T-helper 1 cell treated with Interleukin-12 subunit alpha and Interleukin-12 subunit beta and Interleukin-4 antibody, amounts not matched to agents 30 μg/mL and 1 μg/mL, for 36 hours (primary cell): ENCODE results near the gene TAB2.

Experiments used
- H3K27ac Mint-ChIP-seq: one replicate; pipeline ENCODE4 v1.8.0; 2021; ENCODE audit warnings: mild to moderate bottlenecking, mixed read lengths
- H3K27me3 Mint-ChIP-seq: one replicate; pipeline ENCODE4 v1.8.0; 2021; ENCODE audit warnings: low read depth, mixed read lengths
- H3K36me3 Mint-ChIP-seq: one replicate; pipeline ENCODE4 v1.8.0; 2021; ENCODE audit warnings: low read depth, mixed read lengths
- H3K4me1 Mint-ChIP-seq: one replicate; pipeline ENCODE4 v1.8.0; 2021; ENCODE audit warnings: low read depth, mixed read lengths
- H3K4me3 Mint-ChIP-seq: one replicate; pipeline ENCODE4 v1.8.0; 2021; ENCODE audit warnings: mild to moderate bottlenecking, moderate library complexity, mixed read lengths
- H3K9me3 Mint-ChIP-seq: one replicate; pipeline ENCODE4 v1.8.0; 2021; ENCODE audit warnings: mixed read lengths

The TAB2 gene

GRCh38 chr6:149289966-149290365, 27.5 kb upstream of the TAB2 start:
- H3K4me1 Mint-ChIP-seq, result peaks cover 16% of the 10 kb centered on the region
- no peaks in the 10 kb centered on the region for H3K27me3 Mint-ChIP-seq
- H3K9me3 Mint-ChIP-seq, result no peaks in the 10 kb centered on the region
- no peaks in the 10 kb centered on the region for H3K36me3 Mint-ChIP-seq
- no peak overlapping the region for H3K27ac Mint-ChIP-seq
- no peak overlapping the region for H3K4me3 Mint-ChIP-seq

- Mint-ChIP-seq H3K36me3 (peaks cover 5% of the 10 kb centered on the region), H3K4me1 (peaks cover 3% of the 10 kb centered on the region), H3K4me3 (no peak overlapping the region), H3K27ac (no peak overlapping the region), H3K27me3 (no peaks in the 10 kb centered on the region), H3K9me3 (peaks cover 3% of the 10 kb centered on the region)
Observed at GRCh38 chr6:149293244-149293643, 24.3 kb upstream of the TAB2 start.

- no peak overlapping the region for H3K27ac Mint-ChIP-seq
- H3K36me3 Mint-ChIP-seq, result peaks cover 4% of the 10 kb centered on the region
- H3K4me3 Mint-ChIP-seq, result no peak overlapping the region
- peaks cover 7% of the 10 kb centered on the region for H3K4me1 Mint-ChIP-seq
- no peaks in the 10 kb centered on the region for H3K27me3 Mint-ChIP-seq
- peaks cover 3% of the 10 kb centered on the region for H3K9me3 Mint-ChIP-seq
Observed at GRCh38 chr6:149300563-149300962, 16.9 kb upstream of the TAB2 start.

GRCh38 chr6:149302723-149303122, 14.8 kb upstream of the TAB2 start:
- Mint-ChIP-seq H3K27me3 (no peaks in the 10 kb centered on the region), H3K4me1 (peaks cover 7% of the 10 kb centered on the region), H3K4me3 (no peak overlapping the region), H3K27ac (no peak overlapping the region), H3K9me3 (no peaks in the 10 kb centered on the region), H3K36me3 (peaks cover 3% of the 10 kb centered on the region)

- Mint-ChIP-seq H3K27me3 (no peaks in the 10 kb centered on the region), H3K36me3 (peaks cover 3% of the 10 kb centered on the region), H3K4me1 (peaks cover 7% of the 10 kb centered on the region), H3K27ac (no peak overlapping the region), H3K4me3 (no peak overlapping the region), H3K9me3 (no peaks in the 10 kb centered on the region)
Observed at GRCh38 chr6:149303468-149303867, 14.0 kb upstream of the TAB2 start.

- Mint-ChIP-seq H3K4me3 (no peak overlapping the region), H3K9me3 (peaks cover 4% of the 10 kb centered on the region), H3K4me1 (peaks cover 7% of the 10 kb centered on the region), H3K27me3 (no peaks in the 10 kb centered on the region), H3K36me3 (peaks cover 3% of the 10 kb centered on the region), H3K27ac (no peak overlapping the region)
Observed at GRCh38 chr6:149305372-149305771, 12.1 kb upstream of the TAB2 start.

GRCh38 chr6:149306967-149307366, 10.5 kb upstream of the TAB2 start:
- H3K9me3 Mint-ChIP-seq, result peaks cover 4% of the 10 kb centered on the region
- peaks cover 7% of the 10 kb centered on the region for H3K4me1 Mint-ChIP-seq
- no peaks in the 10 kb centered on the region for H3K27me3 Mint-ChIP-seq
- peaks cover 6% of the 10 kb centered on the region for H3K36me3 Mint-ChIP-seq
- no peak overlapping the region for H3K4me3 Mint-ChIP-seq
- no peak overlapping the region for H3K27ac Mint-ChIP-seq

GRCh38 chr6:149311293-149311692, 6.2 kb upstream of the TAB2 start:
- Mint-ChIP-seq H3K27ac (no peak overlapping the region), H3K4me1 (peaks cover 26% of the 10 kb centered on the region), H3K27me3 (no peaks in the 10 kb centered on the region), H3K4me3 (no peak overlapping the region), H3K36me3 (peaks cover 11% of the 10 kb centered on the region), H3K9me3 (peaks cover 12% of the 10 kb centered on the region)

- Mint-ChIP-seq H3K36me3 (peaks cover 11% of the 10 kb centered on the region), H3K4me1 (peaks cover 26% of the 10 kb centered on the region), H3K27me3 (no peaks in the 10 kb centered on the region), H3K4me3 (no peak overlapping the region), H3K9me3 (peaks cover 12% of the 10 kb centered on the region), H3K27ac (no peak overlapping the region)
Observed at GRCh38 chr6:149311766-149312165, 5.7 kb upstream of the TAB2 start.

- H3K4me3 Mint-ChIP-seq, result no peak overlapping the region
- H3K36me3 Mint-ChIP-seq, result peaks cover 11% of the 10 kb centered on the region
Observed at GRCh38 chr6:149313070-149313469, 4.4 kb upstream of the TAB2 start.

GRCh38 chr6:149313861-149314260, 3.7 kb upstream of the TAB2 start:
- Mint-ChIP-seq H3K27ac (no peak overlapping the region), H3K9me3 (peaks cover 10% of the 10 kb centered on the region), H3K4me1 (peaks cover 26% of the 10 kb centered on the region), H3K27me3 (no peaks in the 10 kb centered on the region), H3K4me3 (no peak overlapping the region), H3K36me3 (peaks cover 15% of the 10 kb centered on the region)

More at GRCh38 chr6:149313070-149313469, 4.4 kb upstream of the TAB2 start:
- peaks cover 26% of the 10 kb centered on the region for H3K4me1 Mint-ChIP-seq
- H3K27ac Mint-ChIP-seq, result no peak overlapping the region
- H3K9me3 Mint-ChIP-seq, result peaks cover 12% of the 10 kb centered on the region
- H3K27me3 Mint-ChIP-seq, result no peaks in the 10 kb centered on the region

- Mint-ChIP-seq H3K9me3 (peaks cover 7% of the 10 kb centered on the region), H3K4me3 (no peak overlapping the region), H3K27ac (no peak overlapping the region)
Observed at GRCh38 chr6:149314325-149314905, 3.1 kb upstream of the TAB2 start.

GRCh38 chr6:149316108-149316727, 1.3 kb upstream of the TAB2 start:
- peaks cover 30% of the 10 kb centered on the region for H3K4me1 Mint-ChIP-seq
- no peaks in the 10 kb centered on the region for H3K27me3 Mint-ChIP-seq
- peaks cover 30% of the 10 kb centered on the region for H3K36me3 Mint-ChIP-seq
- H3K27ac Mint-ChIP-seq, result peak overlapping the region; percentile 85
- peaks cover 7% of the 10 kb centered on the region for H3K9me3 Mint-ChIP-seq
- H3K4me3 Mint-ChIP-seq, result peak overlapping the region; percentile 81

More at GRCh38 chr6:149314325-149314905, 3.1 kb upstream of the TAB2 start:
- Mint-ChIP-seq H3K36me3 (peaks cover 21% of the 10 kb centered on the region), H3K4me1 (peaks cover 27% of the 10 kb centered on the region), H3K27me3 (no peaks in the 10 kb centered on the region)

- H3K4me3 Mint-ChIP-seq, result peak overlapping the region; percentile 81
- H3K4me1 Mint-ChIP-seq, result peaks cover 33% of the 10 kb centered on the region
- no peaks in the 10 kb centered on the region for H3K27me3 Mint-ChIP-seq
- peaks cover 33% of the 10 kb centered on the region for H3K36me3 Mint-ChIP-seq
- H3K9me3 Mint-ChIP-seq, result peaks cover 7% of the 10 kb centered on the region
- H3K27ac Mint-ChIP-seq, result peak overlapping the region; percentile 85
Observed at GRCh38 chr6:149316740-149317643, 520 bp upstream of the TAB2 start.
